Naive thymus-derived CD4-positive, alpha-beta T cell (primary cell): Measurements from ENCODE around the gene MEIOSIN. TPM values are rescaled to one million over a fixed set of nuclear protein-coding genes. Genes with fewer than 3 reads are reported as not detected.
"Not testable (repeated sequence)": the region's sequence is repeated elsewhere in the genome, so short reads cannot be mapped to it uniquely, and the experiment has no call there.

ENCODE experiments used
- ATAC-seq: fragments of 150-1000 bp; cut with Tn5 transposase; 2 replicates; pipeline ENCODE4 v1.10.0; 2021; ENCODE audit warnings: mild to moderate bottlenecking, moderate library complexity
- CTCF ChIA-PET: fragments of 350-600 bp; sonication (Branson Sonifier 250); formaldehyde crosslinking; loops from one replicate; lab custom pipeline; 2021; ENCODE audit warnings: antibody characterized with exemption; lab: Charles Lee
- POLR2A ChIA-PET: fragments of 350-600 bp; sonication (Branson Sonifier 250); formaldehyde crosslinking; loops from one replicate; lab custom pipeline; 2021; ENCODE audit warnings: antibody characterized with exemption, inconsistent platforms; lab: Charles Lee
- DNase-seq, 9 donors: peaks; one replicate each; pipeline versions ENCODE4 v3.0.0 to v3.0.0-alpha.2; 2020 to 2022; ENCODE audit warnings: mixed read lengths in 1 of 9
- H3K27ac ChIP-seq: one replicate; pipeline ENCODE4 v1.7.0; 2013; ENCODE audit warnings: mild to moderate bottlenecking, low read depth, low read length, moderate library complexity
- H3K27me3 ChIP-seq, 2 donors: one replicate each; pipeline ENCODE4 v1.7.0; 2013; ENCODE audit warnings: low read length in 2 of 2, mild to moderate bottlenecking in 2 of 2, moderate library complexity in 2 of 2; ENCODE audit not compliant: control insufficient read depth in 2 of 2, insufficient read depth in 2 of 2
- H3K36me3 ChIP-seq, 3 experiments: 1 replicate in 2 of 3; 2 replicates in 1 of 3; pipeline ENCODE4 v1.7.0; 2013; ENCODE audit warnings: low read length in 3 of 3, mild to moderate bottlenecking in 3 of 3, moderate library complexity in 1 of 3; ENCODE audit not compliant: insufficient read depth in 3 of 3, control insufficient read depth in 2 of 3
- H3K4me1 ChIP-seq, 2 donors: one replicate each; pipeline ENCODE4 v1.7.0; 2013; ENCODE audit warnings: low read length in 2 of 2, mild to moderate bottlenecking in 2 of 2, moderate library complexity in 1 of 2; ENCODE audit not compliant: control insufficient read depth in 2 of 2, insufficient read depth in 2 of 2
- H3K4me3 ChIP-seq: 2 replicates; pipeline ENCODE4 v1.7.0; 2013; ENCODE audit warnings: mild to moderate bottlenecking, low read length
- H3K9me3 ChIP-seq, 3 experiments: 1 replicate in 2 of 3; 2 replicates in 1 of 3; pipeline ENCODE4 v1.7.0; 2013; ENCODE audit warnings: low read length in 3 of 3; ENCODE audit not compliant: control insufficient read depth in 2 of 3
- H3K27ac Mint-ChIP-seq, 9 donors: one replicate each; pipeline ENCODE4 v1.8.0; 2020 to 2022; ENCODE audit warnings: mixed read lengths in 9 of 9, mild to moderate bottlenecking in 8 of 9, moderate library complexity in 5 of 9, inconsistent platforms in 2 of 9
- H3K27me3 Mint-ChIP-seq, 5 donors: one replicate each; pipeline ENCODE4 v1.8.0; 2021 to 2022; ENCODE audit warnings: mixed read lengths in 5 of 5, mild to moderate bottlenecking in 1 of 5
- H3K36me3 Mint-ChIP-seq, 5 donors: one replicate each; pipeline ENCODE4 v1.8.0; 2020 to 2022; ENCODE audit warnings: mixed read lengths in 5 of 5, mild to moderate bottlenecking in 3 of 5, inconsistent platforms in 1 of 5
- H3K4me1 Mint-ChIP-seq, 7 donors: one replicate each; pipeline ENCODE4 v1.8.0; 2020 to 2022; ENCODE audit warnings: mixed read lengths in 7 of 7, mild to moderate bottlenecking in 3 of 7, inconsistent platforms in 1 of 7
- H3K4me3 Mint-ChIP-seq, 10 donors: one replicate each; pipeline ENCODE4 v1.8.0; 2020 to 2022; ENCODE audit warnings: mild to moderate bottlenecking in 10 of 10, mixed read lengths in 10 of 10, moderate library complexity in 6 of 10, inconsistent platforms in 2 of 10
- H3K9me3 Mint-ChIP-seq, 11 donors: one replicate each; pipeline ENCODE4 v1.8.0; 2020 to 2022; ENCODE audit warnings: mixed read lengths in 11 of 11, mild to moderate bottlenecking in 4 of 11, inconsistent platforms in 1 of 11, moderate library complexity in 1 of 11
- intact Hi-C, 2 donors: fragments of 100-400 bp; cut with micrococcal nuclease; formaldehyde crosslinking; loops; one replicate each; pipeline ENCODE4 v1.15.1; 2023
- polyA plus RNA-seq, 2 donors: library from polyadenylated mRNA; unstranded; fragments of 300-500 nt; fragmentation: Illumina TruSeq; gene quantifications; one replicate each; pipeline ENCODE4 v1.2.3, GENCODE V29; 2021
- total RNA-seq, 6 experiments: library from RNA in 5 of 6; stranded (reverse) in 5 of 6; gene quantifications; 1 replicate in 5 of 6; 2 replicates in 1 of 6; pipeline ENCODE4 v1.2.3 and lab custom pipeline; 2021 to 2026

MEIOSIN gene
- total and polyA plus RNA-seq, 7 experiments from 2014 or later, result not detected

GRCh38 chr19:45746866-45747265, 13.6 kb downstream of the MEIOSIN start:
- Histone ChIP-seq H3K4me3 (no peak overlapping the region), H3K27ac (no peak overlapping the region), H3K9me3 (no peaks in the 10 kb centered on the region), H3K27me3 (no peaks in the 10 kb centered on the region), H3K36me3 (no peaks in the 10 kb centered on the region), H3K4me1 (no peaks in the 10 kb centered on the region)
- no peak for ATAC-seq
- Mint-ChIP-seq H3K9me3 (no peaks in the 10 kb centered on the region), H3K4me1 (no peaks in the 10 kb centered on the region), H3K36me3 (no peaks in the 10 kb centered on the region), H3K27ac (no peak overlapping the region), H3K27me3 (peaks cover 5 to 22% (median 11%) of the 10 kb centered on the region in 5 donors), H3K4me3 (no peak overlapping the region)
- POLR2A ChIA-PET, result no interaction called here
- no peak for DNase-seq
- CTCF ChIA-PET, result no interaction called here
- intact Hi-C loops, result no loop called here

GRCh38 chr19:45747513-45747912, 14.3 kb downstream of the MEIOSIN start:
- H3K9me3 ChIP-seq, result no peaks in the 10 kb centered on the region
- no peaks in the 10 kb centered on the region for H3K36me3 Mint-ChIP-seq
- no peak for DNase-seq
- H3K9me3 Mint-ChIP-seq, result no peaks in the 10 kb centered on the region
- H3K4me3 ChIP-seq, result no peak overlapping the region
- no peak overlapping the region for H3K27ac Mint-ChIP-seq
- no peak overlapping the region for H3K4me3 Mint-ChIP-seq
- peaks cover 5 to 18% (median 11%) of the 10 kb centered on the region in 5 donors for H3K27me3 Mint-ChIP-seq
- intact Hi-C loops, result no loop called here
- no peaks in the 10 kb centered on the region for H3K27me3 ChIP-seq
- no peaks in the 10 kb centered on the region for H3K4me1 ChIP-seq
- H3K27ac ChIP-seq, result no peak overlapping the region
- H3K4me1 Mint-ChIP-seq, result no peaks in the 10 kb centered on the region
- POLR2A ChIA-PET, result no interaction called here
- no peaks in the 10 kb centered on the region for H3K36me3 ChIP-seq
- CTCF ChIA-PET, result interaction anchor here (0.7 kb wide), 1 partner anchor 334 kb away, joined by 4 read pairs; no protein-coding TSS in a partner anchor
- no peak for ATAC-seq

- H3K27ac Mint-ChIP-seq, H3K27ac ChIP-seq, DNase-seq, H3K9me3 Mint-ChIP-seq, H3K4me1 ChIP-seq, H3K27me3 ChIP-seq, H3K36me3 ChIP-seq, POLR2A ChIA-PET, intact Hi-C loops, H3K4me3 ChIP-seq, H3K4me3 Mint-ChIP-seq, ATAC-seq, CTCF ChIA-PET, H3K27me3 Mint-ChIP-seq, H3K36me3 Mint-ChIP-seq, H3K9me3 ChIP-seq, H3K4me1 Mint-ChIP-seq: not testable (repeated sequence)
These were observed 18.2 kb downstream of the MEIOSIN start for GRCh38 chr19:45751483-45751882.

GRCh38 chr19:45752639-45753038, 19.4 kb downstream of the MEIOSIN start:
- H3K4me1 ChIP-seq, result no peaks in the 10 kb centered on the region
- H3K27ac ChIP-seq, result no peak overlapping the region
- H3K27me3 ChIP-seq, result no peaks in the 10 kb centered on the region
- H3K4me3 ChIP-seq, result no peak overlapping the region
- ATAC-seq (no peak), DNase-seq (no peak)
- H3K27me3 Mint-ChIP-seq, result peaks cover 0 to 5% (median 0%) of the 10 kb centered on the region in 5 donors
- H3K9me3 ChIP-seq, result no peaks in the 10 kb centered on the region
- ChIA-PET CTCF (no interaction called here), POLR2A (no interaction called here)
- H3K9me3 Mint-ChIP-seq, result no peaks in the 10 kb centered on the region
- no peak overlapping the region for H3K27ac Mint-ChIP-seq
- H3K4me1 Mint-ChIP-seq, result no peaks in the 10 kb centered on the region
- H3K36me3 ChIP-seq, result no peaks in the 10 kb centered on the region
- no peaks in the 10 kb centered on the region for H3K36me3 Mint-ChIP-seq
- intact Hi-C loops, result no loop called here
- H3K4me3 Mint-ChIP-seq, result no peak overlapping the region

GRCh38 chr19:45753548-45753947, 20.3 kb downstream of the MEIOSIN start:
- Histone ChIP-seq H3K36me3 (no peaks in the 10 kb centered on the region), H3K9me3 (no peaks in the 10 kb centered on the region), H3K4me3 (no peak overlapping the region), H3K27me3 (no peaks in the 10 kb centered on the region), H3K27ac (no peak overlapping the region), H3K4me1 (no peaks in the 10 kb centered on the region)
- DNase-seq (no peak), ATAC-seq (no peak)
- intact Hi-C loops, result no loop called here
- ChIA-PET POLR2A (no interaction called here), CTCF (no interaction called here)
- Mint-ChIP-seq H3K27ac (no peak overlapping the region), H3K27me3 (peaks cover 0 to 4% (median 0%) of the 10 kb centered on the region in 5 donors), H3K4me1 (no peaks in the 10 kb centered on the region), H3K36me3 (no peaks in the 10 kb centered on the region), H3K9me3 (no peaks in the 10 kb centered on the region), H3K4me3 (no peak overlapping the region)

GRCh38 chr19:45754323-45754722, 21.1 kb downstream of the MEIOSIN start:
- Histone ChIP-seq H3K27me3 (no peaks in the 10 kb centered on the region), H3K27ac (no peak overlapping the region), H3K9me3 (no peaks in the 10 kb centered on the region), H3K4me1 (no peaks in the 10 kb centered on the region), H3K36me3 (no peaks in the 10 kb centered on the region), H3K4me3 (no peak overlapping the region)
- Mint-ChIP-seq H3K4me3 (no peak overlapping the region), H3K4me1 (no peaks in the 10 kb centered on the region), H3K9me3 (no peaks in the 10 kb centered on the region), H3K27me3 (peaks cover 0 to 4% (median 0%) of the 10 kb centered on the region in 5 donors), H3K27ac (no peak overlapping the region), H3K36me3 (no peaks in the 10 kb centered on the region)
- DNase-seq, result no peak
- ChIA-PET CTCF (no interaction called here), POLR2A (no interaction called here)
- intact Hi-C loops, result no loop called here
- no peak for ATAC-seq

GRCh38 chr19:45757695-45758094, 24.5 kb downstream of the MEIOSIN start:
- ChIA-PET POLR2A (interaction anchor here (0.6 kb wide), 1 partner anchor 30 kb away, joined by 8 read pairs; no protein-coding TSS in a partner anchor), CTCF (no interaction called here)
- Mint-ChIP-seq H3K4me3 (no peak overlapping the region), H3K27ac (no peak overlapping the region), H3K27me3 (peaks cover 0 to 5% (median 0%) of the 10 kb centered on the region in 5 donors), H3K9me3 (no peaks in the 10 kb centered on the region), H3K4me1 (no peaks in the 10 kb centered on the region), H3K36me3 (no peaks in the 10 kb centered on the region)
- no peaks in the 10 kb centered on the region for H3K4me1 ChIP-seq
- H3K27me3 ChIP-seq, result no peaks in the 10 kb centered on the region
- H3K27ac ChIP-seq, result no peak overlapping the region
- no peak overlapping the region for H3K4me3 ChIP-seq
- no peak for ATAC-seq
- DNase-seq, result no peak
- no peaks in the 10 kb centered on the region for H3K36me3 ChIP-seq
- intact Hi-C loops, result no loop called here
- no peaks in the 10 kb centered on the region for H3K9me3 ChIP-seq
